Esophagus muscularis mucosa (tissue), 4 donors: Measurements from ENCODE around the gene GMPR.

ENCODE experiments used
- EP300 ChIP-seq: sonication (generic); formaldehyde crosslinking; IDR thresholded peaks from one replicate; pipeline ENCODE4 v1.6.1; 2017; ENCODE audit warnings: antibody characterized with exemption
- POLR2AphosphoS5 ChIP-seq, 2 donors: sonication (generic); formaldehyde crosslinking; IDR thresholded peaks; one replicate each; pipeline ENCODE4 v1.6.1; 2017; ENCODE audit warnings: antibody characterized with exemption in 2 of 2
- TF ChIP-seq, protein P1 (sequence below), 3 experiments: fragments of 200-600 bp in 2 of 3; fragments of 450-650 bp in 1 of 3; sonication (generic) in 2 of 3; IDR thresholded peaks; one replicate each; pipeline ENCODE4 v1.5.1; 2017 to 2019; ENCODE audit warnings: antibody characterized with exemption in 3 of 3, mild to moderate bottlenecking in 2 of 3, moderate library complexity in 1 of 3

DNA sequence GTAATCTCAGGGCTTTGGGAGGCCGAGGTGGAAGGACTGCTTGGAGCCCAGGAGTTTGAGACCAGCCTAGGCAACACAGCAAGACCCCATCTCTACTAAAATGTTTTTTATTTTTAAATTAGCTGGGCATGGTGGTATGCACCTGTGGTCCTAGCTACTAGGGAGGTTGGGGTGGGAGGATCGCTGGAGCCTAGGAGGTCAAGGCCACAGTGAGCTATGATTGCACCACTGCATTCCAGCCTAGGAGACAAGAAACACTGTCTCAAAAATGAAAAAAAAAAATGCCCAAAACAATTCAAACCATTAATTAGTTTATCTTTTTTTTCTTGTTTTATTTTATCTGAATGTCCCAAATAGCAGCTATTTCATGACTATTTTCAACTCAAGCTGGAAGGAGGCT lies 85.8 kb downstream of the GMPR start:
- no peak for TF ChIP-seq EP300
- TF ChIP-seq, protein P1, sequence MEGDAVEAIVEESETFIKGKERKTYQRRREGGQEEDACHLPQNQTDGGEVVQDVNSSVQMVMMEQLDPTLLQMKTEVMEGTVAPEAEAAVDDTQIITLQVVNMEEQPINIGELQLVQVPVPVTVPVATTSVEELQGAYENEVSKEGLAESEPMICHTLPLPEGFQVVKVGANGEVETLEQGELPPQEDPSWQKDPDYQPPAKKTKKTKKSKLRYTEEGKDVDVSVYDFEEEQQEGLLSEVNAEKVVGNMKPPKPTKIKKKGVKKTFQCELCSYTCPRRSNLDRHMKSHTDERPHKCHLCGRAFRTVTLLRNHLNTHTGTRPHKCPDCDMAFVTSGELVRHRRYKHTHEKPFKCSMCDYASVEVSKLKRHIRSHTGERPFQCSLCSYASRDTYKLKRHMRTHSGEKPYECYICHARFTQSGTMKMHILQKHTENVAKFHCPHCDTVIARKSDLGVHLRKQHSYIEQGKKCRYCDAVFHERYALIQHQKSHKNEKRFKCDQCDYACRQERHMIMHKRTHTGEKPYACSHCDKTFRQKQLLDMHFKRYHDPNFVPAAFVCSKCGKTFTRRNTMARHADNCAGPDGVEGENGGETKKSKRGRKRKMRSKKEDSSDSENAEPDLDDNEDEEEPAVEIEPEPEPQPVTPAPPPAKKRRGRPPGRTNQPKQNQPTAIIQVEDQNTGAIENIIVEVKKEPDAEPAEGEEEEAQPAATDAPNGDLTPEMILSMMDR (IDR thresholded peaks at IDR 0.05): no peak
- TF ChIP-seq POLR2AphosphoS5 (IDR thresholded peaks at IDR 0.05): no peak
